ENCODE measurements around the gene VEPH1. TPM values are rescaled to one million over a fixed set of nuclear protein-coding genes. Genes with fewer than 3 reads are reported as not detected.
A peak's percentile ranks its signal among the peaks of the same experiment; 100 is the strongest.

The VEPH1 gene
- polyA plus RNA-seq, 2 of the 4 experiments (the other 2 are of a cell fraction), result 0.04 to 0.16 TPM

DNA sequence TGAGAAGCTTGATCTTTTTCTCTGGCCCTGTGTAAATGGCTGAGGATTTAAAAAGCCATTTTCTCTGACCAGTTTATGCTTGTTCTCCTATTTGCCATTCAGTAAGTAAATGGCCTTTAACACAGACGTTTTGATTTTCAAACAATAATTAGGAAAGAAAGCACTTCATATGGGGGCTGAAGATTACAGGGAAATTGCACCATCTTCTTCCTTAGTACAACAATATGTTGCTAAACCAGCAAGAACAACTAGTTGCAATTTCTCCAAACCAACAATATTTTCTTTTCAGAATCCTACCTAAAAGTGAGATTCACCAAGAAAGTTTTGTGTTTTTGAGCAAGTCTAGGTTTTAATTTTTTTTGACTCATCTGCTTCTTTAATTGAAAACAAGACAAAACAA is 262.8 kb downstream of the VEPH1 start:
- no peaks in the 10 kb centered on the region for H3K4me1 ChIP-seq
- TF ChIP-seq NFE2L2 (conservative IDR thresholded peaks at IDR 0.05; ENCODE audit: low read length), result no peak
- no peak for TF ChIP-seq BHLHE40 (IDR thresholded peaks at IDR 0.05; ENCODE audit: low read depth, low read length)
- no peak for TF ChIP-seq ZFP36 (IDR thresholded peaks at IDR 0.05; ENCODE audit: borderline replicate concordance, partially characterized antibody)
- TF ChIP-seq REST (IDR thresholded peaks at IDR 0.05), result no peak
- TF ChIP-seq HOXA7 (CRISPR knock-in tag; IDR thresholded peaks at IDR 0.05), result no peak
- TF ChIP-seq CHD2 (IDR thresholded peaks at IDR 0.05; ENCODE audit: low read length, partially characterized antibody), result no peak
- TF ChIP-seq, protein P1, sequence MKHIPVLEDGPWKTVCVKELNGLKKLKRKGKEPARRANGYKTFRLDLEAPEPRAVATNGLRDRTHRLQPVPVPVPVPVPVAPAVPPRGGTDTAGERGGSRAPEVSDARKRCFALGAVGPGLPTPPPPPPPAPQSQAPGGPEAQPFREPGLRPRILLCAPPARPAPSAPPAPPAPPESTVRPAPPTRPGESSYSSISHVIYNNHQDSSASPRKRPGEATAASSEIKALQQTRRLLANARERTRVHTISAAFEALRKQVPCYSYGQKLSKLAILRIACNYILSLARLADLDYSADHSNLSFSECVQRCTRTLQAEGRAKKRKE (CRISPR knock-in tag; IDR thresholded peaks at IDR 0.05; ENCODE audit: low read depth), result no peak
- no peak for TF ChIP-seq RARB (CRISPR knock-in tag; IDR thresholded peaks at IDR 0.05)
- no peak for TF ChIP-seq HOXB5 (CRISPR knock-in tag; IDR thresholded peaks at IDR 0.05)
- DNase-seq (ENCODE audit: low read depth in 1 of 2, low spot score in 1 of 2) (no peak), FAIRE-seq (no peak), ATAC-seq (no peak)
- ChIA-PET CTCF (interaction anchor here (1.0 to 1.5 kb wide), 2 partner anchors 126 to 253 kb away, joined by 3 to 5 read pairs; no protein-coding TSS in a partner anchor), POLR2A (no interaction called here)
- WGBS (ENCODE audit: missing lambda C conversion rate), result 2% methylated on average over 1 of the region's 1 CpG
- H3K4me2 ChIP-seq, result no peak overlapping the region
- no peaks in the 10 kb centered on the region for H3K9me3 ChIP-seq
- no peak overlapping the region for H3K4me3 ChIP-seq
- H3K27ac ChIP-seq, result no peak overlapping the region

GRCh38 chr3:157239082-157239704 is 264.0 kb downstream of the VEPH1 start:
- no peak overlapping the region; the same call in 2 of the 3 replicates for H3K4me2 ChIP-seq
- 0 out of 2 replicates have a peak, but pooled peaks have one; percentile 56 for TF ChIP-seq EHMT2 (IDR thresholded peaks at IDR 0.05; ENCODE audit: low read depth)
- no peak for TF ChIP-seq CEBPB (IDR thresholded peaks at IDR 0.05)
- TF ChIP-seq, protein P2, sequence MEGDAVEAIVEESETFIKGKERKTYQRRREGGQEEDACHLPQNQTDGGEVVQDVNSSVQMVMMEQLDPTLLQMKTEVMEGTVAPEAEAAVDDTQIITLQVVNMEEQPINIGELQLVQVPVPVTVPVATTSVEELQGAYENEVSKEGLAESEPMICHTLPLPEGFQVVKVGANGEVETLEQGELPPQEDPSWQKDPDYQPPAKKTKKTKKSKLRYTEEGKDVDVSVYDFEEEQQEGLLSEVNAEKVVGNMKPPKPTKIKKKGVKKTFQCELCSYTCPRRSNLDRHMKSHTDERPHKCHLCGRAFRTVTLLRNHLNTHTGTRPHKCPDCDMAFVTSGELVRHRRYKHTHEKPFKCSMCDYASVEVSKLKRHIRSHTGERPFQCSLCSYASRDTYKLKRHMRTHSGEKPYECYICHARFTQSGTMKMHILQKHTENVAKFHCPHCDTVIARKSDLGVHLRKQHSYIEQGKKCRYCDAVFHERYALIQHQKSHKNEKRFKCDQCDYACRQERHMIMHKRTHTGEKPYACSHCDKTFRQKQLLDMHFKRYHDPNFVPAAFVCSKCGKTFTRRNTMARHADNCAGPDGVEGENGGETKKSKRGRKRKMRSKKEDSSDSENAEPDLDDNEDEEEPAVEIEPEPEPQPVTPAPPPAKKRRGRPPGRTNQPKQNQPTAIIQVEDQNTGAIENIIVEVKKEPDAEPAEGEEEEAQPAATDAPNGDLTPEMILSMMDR (IDR thresholded peaks at IDR 0.05), result peak; percentile 77
- TF ChIP-seq SMC3 (IDR thresholded peaks at IDR 0.05), result peak; percentile 61
- TF ChIP-seq ZNF302 (CRISPR knock-in tag; IDR thresholded peaks at IDR 0.05), result no peak
- peak; percentile 68 to 78 for TF ChIP-seq RAD21 (conservative IDR thresholded peaks at IDR 0.05 in 1 of 2, IDR thresholded peaks at IDR 0.05 in 1 of 2)
- TF ChIP-seq, protein P1 (CRISPR knock-in tag; IDR thresholded peaks at IDR 0.05; ENCODE audit: low read depth), result no peak
- FAIRE-seq (no peak), ATAC-seq (peak; percentile 99 to 100), DNase-seq (ENCODE audit: low read depth in 1 of 2, low spot score in 1 of 2) (peak; percentile 60)
- H3K27ac ChIP-seq, result no peak overlapping the region
- ChIA-PET POLR2A (no interaction called here), CTCF (interaction anchor here (0.6 to 1.5 kb wide), 8 partner anchors 10 to 353 kb away, joined by 3 to 5 read pairs (median 3); no protein-coding TSS in a partner anchor)
- 22% methylated on average over 5 of the region's 5 CpGs for WGBS (ENCODE audit: missing lambda C conversion rate)
- no peak overlapping the region for H3K4me3 ChIP-seq
- H3K4me1 ChIP-seq, result no peaks in the 10 kb centered on the region
- H3K9me3 ChIP-seq, result no peaks in the 10 kb centered on the region

Measured in A549 (cell line).